Activated CD4-positive, CD25-positive, alpha-beta regulatory T cell treated with anti-CD3 and anti-CD28 coated beads, Interleukin-2, amount 50 U/mL, for 24 hours (primary cell): Measurements from ENCODE around the gene ZNF444.
"Not testable (repeated sequence)": the region's sequence is repeated elsewhere in the genome, so short reads cannot be mapped to it uniquely, and the experiment has no call there.

Experiments used
- ATAC-seq, 2 donors: fragments of 150-1000 bp; cut with Tn5 transposase; one replicate each; pipeline ENCODE4 v1.10.0; 2021; ENCODE audit warnings: mild to moderate bottlenecking in 1 of 2, moderate library complexity in 1 of 2

Gene ZNF444

DNA sequence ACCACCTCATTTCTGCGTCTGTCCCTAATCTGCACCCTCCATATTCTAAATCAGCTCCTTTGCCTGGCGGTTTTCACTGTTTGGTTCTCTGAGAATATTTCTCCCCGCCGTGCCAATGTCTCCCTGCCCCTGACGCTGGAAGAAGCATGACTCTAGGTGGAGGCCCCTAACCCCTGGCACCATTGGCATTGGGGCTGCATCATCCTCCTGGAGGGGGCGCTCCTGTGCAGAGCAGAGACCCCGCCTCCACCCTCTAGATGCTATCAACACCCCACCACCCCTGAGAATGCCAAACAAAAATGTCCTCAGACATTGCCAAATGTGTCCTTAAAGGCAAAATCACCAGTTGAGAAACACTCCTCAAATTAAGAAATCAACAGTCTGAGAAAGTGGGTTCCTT lies 50.0 kb downstream of the ZNF444 start:
- no peak for ATAC-seq

DNA sequence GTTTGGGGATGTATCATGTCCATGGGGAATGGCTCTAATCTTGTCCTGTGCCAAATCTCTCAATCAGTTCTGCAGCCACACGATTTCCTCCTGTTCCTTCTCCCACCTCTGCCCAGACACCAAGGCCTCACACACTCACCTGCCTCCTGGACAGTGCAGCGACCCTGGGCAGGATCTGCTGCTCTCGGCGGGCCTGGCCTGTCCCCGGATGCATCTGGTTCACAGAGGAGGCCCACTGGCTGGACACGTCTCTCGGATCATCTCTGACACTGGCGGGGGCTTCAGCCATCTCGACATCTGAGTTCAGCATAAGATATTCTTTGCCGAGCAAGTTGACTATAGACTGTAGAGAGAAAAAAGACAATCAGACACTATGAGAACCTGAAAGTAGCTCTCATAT lies 50.6 kb downstream of the ZNF444 start:
- ATAC-seq, result no peak

DNA sequence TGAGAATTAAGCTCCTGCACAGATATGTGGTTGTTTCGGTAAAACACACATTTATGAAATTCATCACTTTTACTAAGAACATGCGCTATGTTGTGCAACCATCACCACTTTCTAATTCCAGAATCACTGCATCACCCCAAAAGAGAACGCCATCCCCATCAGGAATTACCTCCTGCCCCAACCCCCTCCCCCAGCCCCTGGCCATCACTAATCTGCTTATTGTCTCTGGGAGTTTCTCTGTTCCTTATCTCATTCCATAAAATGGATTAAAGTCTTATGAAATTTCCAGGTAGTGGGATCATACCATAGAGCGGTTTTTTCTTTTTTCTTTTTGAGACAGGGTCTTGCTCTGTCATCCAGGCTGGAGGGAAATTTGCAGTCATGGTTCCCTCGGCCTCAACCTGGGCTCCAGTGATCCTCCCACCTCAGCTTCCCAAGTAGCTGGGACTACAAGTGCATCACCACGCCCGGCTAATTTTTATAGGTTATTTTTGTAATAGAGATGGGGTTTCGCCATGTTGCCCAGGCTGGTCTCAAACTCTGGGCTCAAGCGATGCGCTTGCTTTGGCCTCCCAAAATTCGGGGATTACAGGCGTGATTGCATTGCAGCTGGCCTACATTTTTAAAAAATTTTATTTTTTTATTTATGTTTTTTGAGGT lies 53.0 kb downstream of the ZNF444 start:
- no peak for ATAC-seq

DNA sequence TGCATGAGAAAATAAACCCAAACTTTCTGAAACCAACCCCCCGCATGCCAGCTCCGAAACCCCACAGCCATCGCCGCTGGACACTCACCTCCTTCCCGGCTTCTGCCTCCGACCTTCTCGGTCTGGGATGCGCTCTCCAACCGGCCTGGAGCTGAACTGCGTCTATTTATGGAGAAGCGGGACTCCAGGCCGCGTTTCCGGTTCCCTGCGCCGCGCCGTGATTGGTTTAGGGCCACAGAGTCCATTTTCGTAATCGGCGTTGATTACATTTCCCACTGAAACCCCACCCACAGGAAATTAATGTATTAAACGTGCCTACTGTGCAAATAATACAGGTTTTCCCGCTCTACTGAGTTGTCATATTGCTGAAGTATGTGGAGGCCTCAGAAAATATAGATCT lies 56.6 kb downstream of the ZNF444 start, which contains the start of gene ZSCAN5B:
Gene ZSCAN5B, minus strand, starts transcription at position 138 of the 400 bp plus-strand sequence. CDS start 4,731 bp downstream, outside the sequence.
- ATAC-seq, result not testable (repeated sequence)

GRCh38 chr19:56199687-56200086 lies 58.6 kb downstream of the ZNF444 start:
- ATAC-seq, result no peak

DNA sequence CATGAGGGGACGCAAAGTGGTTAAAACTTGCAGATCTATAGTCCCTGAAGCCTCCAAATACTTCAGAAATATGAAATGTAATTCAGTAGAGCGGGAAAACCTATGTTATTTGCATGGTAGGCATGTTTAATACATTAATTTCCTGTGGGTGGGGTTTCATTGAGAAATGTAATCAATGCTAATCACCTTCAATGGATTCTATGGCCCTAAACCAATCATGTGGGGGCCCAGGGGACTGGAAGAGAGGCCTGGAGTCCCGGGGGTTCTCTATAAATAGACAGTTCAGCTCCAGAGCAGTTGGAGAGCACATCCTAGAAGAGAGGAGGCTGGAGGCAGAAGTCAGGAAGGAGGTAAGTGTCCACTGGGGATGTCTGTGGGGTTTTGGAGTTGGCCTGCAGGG lies 60.9 kb downstream of the ZNF444 start, which contains the start of gene ZSCAN5C:
Gene ZSCAN5C, plus strand, starts transcription at position 301 of the 400 bp plus-strand sequence. CDS start 3,641 bp downstream, outside the sequence.
- no peak for ATAC-seq

DNA sequence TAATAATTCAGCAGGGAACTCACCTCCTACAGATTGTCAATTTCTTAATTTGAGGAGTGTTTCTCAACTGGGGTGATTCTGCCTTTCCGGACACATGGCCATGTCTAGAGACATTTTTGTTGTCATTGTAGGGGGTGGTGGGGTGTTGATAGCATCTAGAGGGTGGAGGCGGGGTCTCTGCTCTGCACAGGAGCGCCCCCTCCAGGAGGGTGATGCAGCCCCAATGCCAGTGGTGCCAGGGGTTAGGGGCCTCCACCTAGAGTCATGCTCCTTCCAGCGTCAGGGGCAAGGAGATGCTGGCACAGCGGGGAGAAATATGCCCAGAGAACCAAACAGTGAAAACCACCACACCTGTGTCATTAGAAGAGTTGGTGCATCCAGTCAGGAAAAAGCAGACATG lies 66.5 kb downstream of the ZNF444 start:
- not testable (repeated sequence) for ATAC-seq

DNA sequence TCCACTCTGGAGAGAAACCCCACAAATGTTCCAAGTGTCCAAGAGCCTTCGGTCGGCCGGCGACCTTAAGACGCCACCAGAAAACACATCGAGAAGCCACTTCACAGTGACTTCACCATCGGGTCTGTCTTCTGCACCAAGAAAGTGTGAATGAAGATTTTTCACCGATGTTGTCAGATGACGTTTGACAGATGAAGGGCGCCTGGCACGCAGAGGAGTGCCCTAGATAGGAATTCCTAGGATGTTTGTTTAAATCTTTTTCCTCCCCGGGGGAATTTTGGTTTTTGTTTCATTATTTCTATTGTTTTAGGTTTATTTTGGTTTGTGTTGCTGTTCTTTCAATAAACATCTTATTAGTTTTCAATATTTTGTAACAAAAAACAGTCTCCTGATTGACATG lies 68.0 kb downstream of the ZNF444 start:
- ATAC-seq, result no peak

DNA sequence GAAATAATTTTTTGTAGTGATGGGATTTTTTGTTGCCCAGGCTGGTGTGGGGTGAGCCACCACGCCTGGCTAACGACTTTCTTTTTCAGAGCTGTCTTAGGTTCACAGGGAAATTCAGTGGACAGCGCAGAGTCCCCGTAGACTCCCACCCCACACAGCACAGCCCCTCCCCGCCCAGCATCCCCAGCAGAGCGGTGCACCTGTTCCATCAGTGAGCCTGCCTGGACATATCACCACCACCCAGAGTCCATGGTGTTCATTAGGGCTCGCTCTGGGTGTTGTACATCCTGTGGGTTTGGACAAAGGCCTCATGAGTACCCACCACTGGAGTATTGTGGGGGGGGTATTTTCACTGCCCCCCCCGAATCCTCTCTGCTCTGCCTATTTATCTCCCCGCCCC lies 68.9 kb downstream of the ZNF444 start:
- not testable (repeated sequence) for ATAC-seq
